22Rv1 (cell line): ENCODE measurements around the gene NAA25.

Experiments used
- CTCF ChIP-seq: fragments of 450-650 bp; IDR thresholded peaks from 2 replicates; pipeline ENCODE4 v1.5.1; 2017; ENCODE audit warnings: mild to moderate bottlenecking
- ZFX ChIP-seq: fragments of 450-650 bp; IDR thresholded peaks from 2 replicates; pipeline ENCODE4 v1.6.1; 2017; ENCODE audit warnings: antibody characterized with exemption, borderline replicate concordance

- no peak for TF ChIP-seq CTCF
- no peak for TF ChIP-seq ZFX
Measured at GRCh38 chr12:112153181-112153892, 44.8 kb upstream of the NAA25 start.
